NCI-H2029 (cell line): ENCODE results near the gene LARGE1.
A peak's percentile ranks its signal among the peaks of the same experiment; 100 is the strongest.

Experiments
- DNase-seq: peaks from one replicate; lab custom pipeline; 2025; lab: John Stamatoyannopoulos, UW

The LARGE1 gene

DNA sequence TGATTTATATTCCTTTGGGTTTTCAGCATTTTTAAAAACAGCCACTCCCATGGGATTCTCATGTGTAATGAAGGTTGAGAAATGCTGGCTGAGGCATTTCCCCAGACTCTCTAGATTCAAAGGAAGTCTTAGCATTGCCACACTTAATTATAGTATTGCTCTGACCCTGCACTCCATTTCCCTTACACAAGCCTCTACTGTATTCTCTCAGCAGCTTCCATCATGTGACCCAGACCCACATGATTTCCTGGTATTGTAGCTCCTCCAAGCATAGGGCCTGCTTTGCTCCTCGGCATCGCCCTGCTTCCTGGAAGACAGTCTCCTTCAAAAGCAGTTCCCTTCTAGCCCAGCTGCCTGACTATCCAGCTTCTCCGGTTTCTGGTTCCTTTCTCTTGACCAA, 261.5 kb downstream of the LARGE1 start:
- no peak for DNase-seq

GRCh38 chr22:33657670-33658069, 262.6 kb downstream of the LARGE1 start:
- no peak for DNase-seq

DNA sequence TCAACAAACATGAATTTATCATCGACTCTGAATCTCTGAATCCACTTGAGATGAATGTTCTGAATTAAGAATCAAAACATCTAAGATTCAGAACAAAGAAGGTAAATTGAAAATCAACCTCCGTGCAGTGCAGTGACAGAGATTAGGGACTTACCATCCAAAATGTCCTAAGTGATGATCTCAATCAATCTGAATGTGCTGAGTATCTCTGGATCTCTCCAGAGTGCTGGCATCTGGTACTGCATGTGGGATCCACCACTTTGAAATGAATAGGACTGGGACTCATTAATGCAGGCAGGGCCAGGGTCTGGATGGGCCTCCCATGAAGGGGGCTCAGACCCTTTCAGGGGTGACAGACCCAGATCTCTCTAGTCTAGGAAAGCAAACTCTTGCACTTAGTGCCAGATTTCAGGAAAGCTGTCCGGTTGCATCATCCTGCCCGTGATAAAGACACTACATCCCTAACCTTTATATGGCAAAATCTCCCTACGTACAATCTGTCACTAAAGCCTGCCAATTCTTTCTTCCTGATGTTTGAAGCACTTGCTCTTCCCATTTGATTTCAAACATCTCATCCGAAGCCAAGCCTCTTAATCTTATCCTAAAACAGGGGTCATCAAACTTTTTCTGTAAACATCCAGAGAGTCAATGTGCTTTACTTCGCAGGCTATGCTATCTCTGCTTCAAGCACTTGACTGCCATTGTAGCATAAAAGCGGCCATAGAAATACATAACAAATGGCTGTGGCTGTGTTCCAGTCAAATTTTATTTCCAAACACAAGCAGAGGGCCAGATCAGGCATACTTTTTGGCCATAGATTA, 263.3 kb downstream of the LARGE1 start:
- no peak for DNase-seq

DNA sequence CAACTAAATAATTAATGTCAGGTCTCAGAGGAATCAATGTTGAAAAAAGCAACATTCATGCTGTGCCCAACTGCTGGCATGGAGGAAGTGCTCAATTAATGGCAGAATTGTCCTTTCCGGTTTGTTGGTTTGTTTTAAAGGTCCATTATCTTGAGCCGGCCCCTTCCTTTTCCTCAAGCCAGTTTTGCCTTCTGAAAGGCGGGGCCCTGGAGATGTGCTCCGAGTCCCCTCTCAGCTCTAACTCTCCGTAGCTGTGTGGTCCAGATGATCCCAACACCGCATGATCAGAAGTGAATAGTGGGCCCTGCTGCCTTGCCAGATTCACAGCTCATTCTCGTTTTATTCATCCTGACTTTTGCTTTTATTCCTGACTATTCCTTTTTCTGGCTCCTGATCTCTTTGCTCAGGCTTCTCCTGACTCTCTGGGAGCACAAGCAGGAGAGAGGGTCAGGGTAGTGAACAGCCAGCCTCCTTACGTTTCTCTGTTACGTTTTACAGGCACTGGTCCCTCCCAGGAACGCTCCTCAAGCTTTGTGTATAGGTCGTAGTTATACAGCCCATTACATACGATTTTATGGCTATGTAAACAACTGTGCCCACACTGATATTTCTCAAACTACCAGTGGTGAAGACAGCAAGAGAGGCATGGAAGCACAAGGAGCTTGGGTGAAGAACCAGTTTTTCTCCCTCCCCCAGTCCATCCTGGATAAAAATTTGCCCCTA, 265.9 kb downstream of the LARGE1 start:
- no peak for DNase-seq

- no peak for DNase-seq
Observed at GRCh38 chr22:33653532-33654063, 266.7 kb downstream of the LARGE1 start.

DNA sequence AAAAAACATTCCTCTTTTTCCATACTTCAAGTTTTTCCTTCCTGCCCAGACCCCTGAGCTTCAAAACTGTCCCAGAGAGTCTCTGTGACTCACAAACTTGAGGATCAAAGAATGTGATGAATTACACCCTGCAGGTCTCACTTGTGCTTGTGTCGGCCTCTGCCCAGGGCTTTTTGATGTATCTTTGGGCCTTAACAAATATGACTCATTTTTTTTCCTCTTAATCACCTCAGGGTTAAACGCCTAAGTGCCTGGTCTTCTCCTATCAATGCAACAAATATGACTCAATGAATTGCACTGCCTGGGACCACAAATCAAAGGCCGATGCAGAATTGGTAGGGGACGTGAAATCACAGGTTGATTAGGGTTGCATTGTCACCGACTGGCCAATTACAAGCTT, 267.7 kb downstream of the LARGE1 start:
- DNase-seq: no peak

- DNase-seq: no peak
Observed at GRCh38 chr22:33650244-33650643, 270.0 kb downstream of the LARGE1 start.

GRCh38 chr22:33648478-33648877, 271.8 kb downstream of the LARGE1 start:
- no peak for DNase-seq

GRCh38 chr22:33640900-33641299, 279.4 kb downstream of the LARGE1 start:
- DNase-seq: no peak

GRCh38 chr22:33639588-33640254, 280.6 kb downstream of the LARGE1 start:
- DNase-seq: no peak

DNA sequence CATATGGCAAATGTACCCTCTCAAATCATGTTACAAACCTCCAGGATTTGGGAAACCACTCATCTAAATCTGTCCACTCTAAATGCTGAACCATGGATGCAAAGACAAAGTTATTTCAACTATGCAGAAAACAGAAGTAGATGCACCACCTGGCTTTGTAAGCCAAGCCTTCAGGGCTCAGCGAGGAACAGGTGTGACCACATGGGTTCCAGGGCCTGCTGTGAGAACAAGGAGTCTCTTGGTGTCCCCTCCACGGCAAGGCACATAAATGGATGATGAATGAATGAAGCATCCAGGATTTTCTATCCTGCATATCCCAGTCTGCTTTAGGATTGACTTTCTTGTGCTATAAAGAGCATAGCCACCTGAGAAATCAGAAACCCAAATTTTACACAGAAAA, 284.5 kb downstream of the LARGE1 start:
- DNase-seq: no peak

DNA sequence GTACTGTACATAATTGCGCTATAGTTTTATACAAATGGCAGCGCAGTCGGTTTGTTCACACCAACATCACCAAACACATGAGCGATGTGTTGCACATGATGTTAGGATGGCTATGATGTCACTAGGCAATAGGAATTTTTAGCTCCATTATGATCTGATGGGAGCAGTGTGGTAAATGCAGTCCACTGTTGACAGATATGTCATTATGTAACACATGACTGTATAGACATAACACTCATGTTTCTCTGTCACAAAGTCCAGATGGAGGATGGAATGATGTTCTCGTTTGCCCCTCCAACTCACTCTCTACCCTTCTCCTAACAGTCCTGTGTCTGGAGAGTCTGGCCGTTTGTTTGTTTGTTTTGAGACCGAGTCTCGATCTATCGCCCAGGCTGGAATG, 288.5 kb downstream of the LARGE1 start:
- no peak for DNase-seq

- no peak for DNase-seq
Observed at GRCh38 chr22:33625959-33626358, 294.3 kb downstream of the LARGE1 start.

GRCh38 chr22:33620085-33620484, 300.2 kb downstream of the LARGE1 start:
- peak; percentile 40 for DNase-seq

- no peak for DNase-seq
Observed at GRCh38 chr22:33606504-33606903, 313.8 kb downstream of the LARGE1 start.

DNA sequence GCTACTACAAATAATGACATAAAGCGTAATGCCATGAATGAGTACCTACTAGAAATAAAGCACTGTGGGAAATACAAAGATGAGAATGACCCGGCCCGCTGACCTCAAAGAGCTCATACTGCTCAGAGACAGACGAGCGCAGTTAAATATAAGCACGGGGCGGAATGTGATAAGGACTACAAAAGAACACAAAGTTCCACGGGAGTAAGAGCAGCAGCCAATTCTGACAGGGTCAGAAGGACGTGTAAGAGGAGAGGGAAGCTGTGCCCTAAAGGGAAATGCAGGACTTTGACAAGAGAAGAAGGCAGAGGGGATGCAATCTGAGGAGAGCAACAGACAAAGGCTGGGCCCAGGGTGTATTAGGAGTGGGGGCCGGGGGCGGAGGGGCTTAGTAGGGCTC, 314.6 kb downstream of the LARGE1 start:
- peak; percentile 9 for DNase-seq

- no peak for DNase-seq
Observed at GRCh38 chr22:33605221-33605620, 315.1 kb downstream of the LARGE1 start.

GRCh38 chr22:33601062-33601461, 319.2 kb downstream of the LARGE1 start:
- no peak for DNase-seq

DNA sequence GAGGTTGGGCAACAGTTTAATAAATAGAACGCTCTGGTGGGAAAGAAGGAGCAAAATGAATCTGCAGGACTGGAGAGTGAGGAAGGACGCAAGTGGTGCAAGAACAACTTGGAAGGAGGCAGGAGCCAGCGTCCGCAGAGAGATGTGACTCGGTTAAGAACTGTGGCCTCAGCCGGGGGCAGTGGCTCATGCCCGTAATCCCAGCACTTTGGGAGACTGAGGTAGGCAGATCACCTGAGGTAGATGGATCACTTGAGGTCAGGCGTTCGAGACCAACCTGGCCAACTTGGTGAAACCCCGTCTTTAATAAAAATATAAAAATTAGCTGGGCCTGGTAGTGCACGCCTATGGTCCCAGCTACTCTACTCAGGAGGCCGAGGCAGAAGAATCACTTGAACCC, 319.7 kb downstream of the LARGE1 start:
- no peak for DNase-seq

GRCh38 chr22:33600113-33600512, 320.2 kb downstream of the LARGE1 start:
- DNase-seq: no peak

DNA sequence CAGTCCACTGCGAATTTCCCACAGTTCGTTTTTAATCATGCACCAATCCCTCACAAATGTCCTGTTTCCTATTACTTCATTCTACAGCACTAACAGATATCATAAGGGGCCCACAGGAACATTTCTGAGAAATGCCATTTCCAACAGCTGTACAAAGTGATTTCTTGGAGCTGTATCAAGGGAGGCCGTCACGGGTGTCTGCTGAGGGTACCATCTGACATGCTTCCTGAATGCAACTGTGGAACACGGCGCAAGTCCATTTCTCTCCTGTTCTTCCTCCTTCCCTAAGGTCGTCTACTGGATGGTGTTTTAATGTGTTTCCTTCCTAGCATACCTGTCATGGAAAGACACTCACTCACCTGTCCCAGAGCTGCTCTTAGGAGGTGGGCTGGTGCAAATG, 320.7 kb downstream of the LARGE1 start:
- DNase-seq: no peak

- no peak for DNase-seq
Observed at GRCh38 chr22:33598821-33599220, 321.5 kb downstream of the LARGE1 start.
